Muscle layer of duodenum (tissue), 2 donors: Measurements from ENCODE around the gene CD6.

Experiments
- H3K27ac ChIP-seq: one replicate; pipeline ENCODE4 v1.7.0; 2013; ENCODE audit warnings: mild to moderate bottlenecking, low read length
- H3K27me3 ChIP-seq: one replicate; pipeline ENCODE4 v1.7.0; 2013; ENCODE audit warnings: low read depth, mild to moderate bottlenecking, control low read depth, low read length
- H3K36me3 ChIP-seq, 2 donors: one replicate each; pipeline ENCODE4 v1.7.0; 2013; ENCODE audit warnings: low read length in 2 of 2, control low read depth in 1 of 2, mild to moderate bottlenecking in 1 of 2; ENCODE audit not compliant: insufficient read depth in 2 of 2, control insufficient read depth in 1 of 2
- H3K4me1 ChIP-seq, 2 donors: one replicate each; pipeline ENCODE4 v1.7.0; 2013; ENCODE audit warnings: low read length in 2 of 2, mild to moderate bottlenecking in 2 of 2, control low read depth in 1 of 2, moderate library complexity in 1 of 2; ENCODE audit not compliant: insufficient read depth in 2 of 2, control insufficient read depth in 1 of 2
- H3K4me3 ChIP-seq, 2 donors: one replicate each; pipeline ENCODE4 v1.7.0; 2013; ENCODE audit warnings: low read length in 2 of 2, low read depth in 1 of 2, mild to moderate bottlenecking in 1 of 2
- H3K9me3 ChIP-seq, 2 donors: one replicate each; pipeline ENCODE4 v1.7.0; 2013; ENCODE audit warnings: low read length in 2 of 2, control low read depth in 1 of 2, mild to moderate bottlenecking in 1 of 2; ENCODE audit not compliant: control insufficient read depth in 1 of 2
- donor health status: healthy.

Gene CD6

GRCh38 chr11:60936467-60937143, 34.9 kb upstream of the CD6 start:
- no peak overlapping the region for H3K4me3 ChIP-seq
- no peaks in the 10 kb centered on the region for H3K9me3 ChIP-seq
- no peaks in the 10 kb centered on the region for H3K4me1 ChIP-seq
- H3K27ac ChIP-seq: no peak overlapping the region
- H3K36me3 ChIP-seq: peaks cover 18 to 40% of the 10 kb centered on the region in 2 donors
- H3K27me3 ChIP-seq: no peaks in the 10 kb centered on the region

DNA sequence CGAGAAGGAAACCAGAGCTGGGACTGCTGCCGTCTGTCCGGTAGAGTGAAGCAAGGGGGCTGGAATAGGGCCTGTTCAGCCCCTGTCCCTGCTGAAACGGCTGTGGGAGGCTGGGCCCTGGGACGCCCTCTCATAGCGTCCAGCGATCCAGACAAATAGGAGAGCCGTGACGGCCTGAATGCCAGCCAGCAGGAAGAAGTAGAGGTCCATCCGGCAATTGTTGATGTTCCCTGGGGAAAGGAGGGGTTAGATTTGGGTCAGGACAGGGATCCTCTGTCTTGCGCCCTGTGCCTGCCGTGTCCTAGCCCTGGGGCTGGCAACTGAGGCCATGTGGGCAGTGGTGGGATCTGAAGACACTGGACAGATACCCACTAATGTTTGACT, 34.3 kb upstream of the CD6 start:
- Histone ChIP-seq H3K27me3 (no peaks in the 10 kb centered on the region), H3K27ac (no peak overlapping the region), H3K4me3 (no peak overlapping the region), H3K4me1 (no peaks in the 10 kb centered on the region), H3K9me3 (no peaks in the 10 kb centered on the region), H3K36me3 (peaks cover 23 to 46% of the 10 kb centered on the region in 2 donors)

DNA sequence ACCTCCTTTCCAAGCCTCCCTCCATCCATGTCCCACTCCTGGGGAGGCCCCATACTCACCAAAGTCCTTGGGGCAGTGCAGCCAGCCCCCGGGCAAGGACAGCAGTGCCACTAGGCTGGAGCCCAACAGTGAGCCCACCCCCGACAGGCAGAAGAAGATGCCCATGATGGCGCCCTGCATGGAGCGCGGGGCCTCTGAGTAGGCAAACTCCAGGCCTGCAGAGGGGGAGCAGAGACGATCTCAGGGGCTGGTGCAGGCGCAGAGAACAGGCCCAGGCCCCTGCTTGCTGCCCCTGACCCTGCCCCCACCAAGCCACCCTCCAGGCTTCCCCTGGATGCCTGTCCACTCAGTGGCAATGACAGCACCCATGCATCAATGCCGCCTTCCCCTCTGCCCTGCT, 33.7 kb upstream of the CD6 start:
- Histone ChIP-seq H3K27me3 (no peaks in the 10 kb centered on the region), H3K9me3 (no peaks in the 10 kb centered on the region), H3K36me3 (peaks cover 30 to 52% of the 10 kb centered on the region in 2 donors), H3K27ac (no peak overlapping the region), H3K4me1 (no peaks in the 10 kb centered on the region), H3K4me3 (no peak overlapping the region)

- no peak overlapping the region for H3K27ac ChIP-seq
- no peaks in the 10 kb centered on the region for H3K9me3 ChIP-seq
- H3K36me3 ChIP-seq: peaks cover 30 to 59% of the 10 kb centered on the region in 2 donors
- no peak overlapping the region for H3K4me3 ChIP-seq
- H3K27me3 ChIP-seq: no peaks in the 10 kb centered on the region
- H3K4me1 ChIP-seq: no peaks in the 10 kb centered on the region
These were observed 33.0 kb upstream of the CD6 start for GRCh38 chr11:60938500-60938899.

- H3K4me1 ChIP-seq: no peaks in the 10 kb centered on the region
- H3K9me3 ChIP-seq: no peaks in the 10 kb centered on the region
- H3K4me3 ChIP-seq: no peak overlapping the region
- no peaks in the 10 kb centered on the region for H3K27me3 ChIP-seq
- H3K27ac ChIP-seq: no peak overlapping the region
- H3K36me3 ChIP-seq: peaks cover 30 to 61% of the 10 kb centered on the region in 2 donors
These were observed 32.2 kb upstream of the CD6 start for GRCh38 chr11:60939301-60939700.

- no peaks in the 10 kb centered on the region for H3K27me3 ChIP-seq
- no peak overlapping the region for H3K4me3 ChIP-seq
- no peak overlapping the region for H3K27ac ChIP-seq
- H3K9me3 ChIP-seq: no peaks in the 10 kb centered on the region
- H3K4me1 ChIP-seq: no peaks in the 10 kb centered on the region
- H3K36me3 ChIP-seq: peaks cover 30 to 64% of the 10 kb centered on the region in 2 donors
These were observed 31.6 kb upstream of the CD6 start for GRCh38 chr11:60939855-60940254.

DNA sequence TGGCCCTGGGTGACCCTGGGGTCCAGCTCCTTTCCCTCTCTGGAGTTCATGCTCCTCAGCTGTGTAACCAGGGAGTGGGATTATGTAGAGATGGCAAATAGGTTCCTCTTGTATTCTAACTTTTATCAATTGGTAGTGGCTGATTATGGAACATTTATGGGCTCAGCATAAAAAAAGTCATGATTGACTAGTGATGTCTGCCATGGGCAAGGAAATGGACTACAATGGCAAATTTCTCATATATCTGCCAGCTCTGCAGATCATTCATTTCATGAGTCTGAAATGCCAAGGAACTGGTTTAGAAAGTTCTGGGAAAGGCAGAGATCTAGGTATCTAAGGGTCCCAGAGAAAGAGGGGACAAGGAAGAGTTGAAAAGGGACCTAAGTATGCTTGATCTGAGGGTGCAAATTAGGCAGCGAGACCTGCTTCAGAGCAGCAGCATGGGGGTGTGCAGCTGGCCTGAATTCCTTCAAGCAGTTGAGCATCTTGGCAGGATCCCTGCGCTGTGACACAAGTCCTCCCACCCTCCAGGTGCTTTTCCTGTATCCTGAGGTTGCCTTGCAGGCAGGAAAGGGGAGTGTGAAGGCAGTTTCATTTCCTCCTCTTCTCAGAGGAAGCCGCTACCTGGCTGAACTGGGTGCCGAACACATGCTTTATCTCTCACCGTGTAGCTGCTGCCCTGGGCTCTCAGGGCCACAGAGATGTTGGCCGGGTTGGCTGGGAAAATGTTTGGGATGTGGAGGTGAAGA, 29.9 kb upstream of the CD6 start:
- no peak overlapping the region for H3K4me3 ChIP-seq
- peaks cover 30 to 74% of the 10 kb centered on the region in 2 donors for H3K36me3 ChIP-seq
- peaks cover 0 to 5% of the 10 kb centered on the region in 2 donors for H3K4me1 ChIP-seq
- H3K9me3 ChIP-seq: no peaks in the 10 kb centered on the region
- H3K27me3 ChIP-seq: no peaks in the 10 kb centered on the region
- H3K27ac ChIP-seq: no peak overlapping the region

- H3K4me1 ChIP-seq: peaks cover 0 to 5% of the 10 kb centered on the region in 2 donors
- no peaks in the 10 kb centered on the region for H3K27me3 ChIP-seq
- H3K36me3 ChIP-seq: peaks cover 30 to 77% of the 10 kb centered on the region in 2 donors
- no peak overlapping the region for H3K27ac ChIP-seq
- no peak overlapping the region for H3K4me3 ChIP-seq
- no peaks in the 10 kb centered on the region for H3K9me3 ChIP-seq
These were observed 29.3 kb upstream of the CD6 start for GRCh38 chr11:60942219-60942618.

GRCh38 chr11:60942970-60943565, 28.4 kb upstream of the CD6 start:
- Histone ChIP-seq H3K27ac (no peak overlapping the region), H3K36me3 (peaks cover 30 to 72% of the 10 kb centered on the region in 2 donors), H3K9me3 (no peaks in the 10 kb centered on the region), H3K4me1 (peaks cover 0 to 11% of the 10 kb centered on the region in 2 donors), H3K4me3 (no peak overlapping the region), H3K27me3 (no peaks in the 10 kb centered on the region)

DNA sequence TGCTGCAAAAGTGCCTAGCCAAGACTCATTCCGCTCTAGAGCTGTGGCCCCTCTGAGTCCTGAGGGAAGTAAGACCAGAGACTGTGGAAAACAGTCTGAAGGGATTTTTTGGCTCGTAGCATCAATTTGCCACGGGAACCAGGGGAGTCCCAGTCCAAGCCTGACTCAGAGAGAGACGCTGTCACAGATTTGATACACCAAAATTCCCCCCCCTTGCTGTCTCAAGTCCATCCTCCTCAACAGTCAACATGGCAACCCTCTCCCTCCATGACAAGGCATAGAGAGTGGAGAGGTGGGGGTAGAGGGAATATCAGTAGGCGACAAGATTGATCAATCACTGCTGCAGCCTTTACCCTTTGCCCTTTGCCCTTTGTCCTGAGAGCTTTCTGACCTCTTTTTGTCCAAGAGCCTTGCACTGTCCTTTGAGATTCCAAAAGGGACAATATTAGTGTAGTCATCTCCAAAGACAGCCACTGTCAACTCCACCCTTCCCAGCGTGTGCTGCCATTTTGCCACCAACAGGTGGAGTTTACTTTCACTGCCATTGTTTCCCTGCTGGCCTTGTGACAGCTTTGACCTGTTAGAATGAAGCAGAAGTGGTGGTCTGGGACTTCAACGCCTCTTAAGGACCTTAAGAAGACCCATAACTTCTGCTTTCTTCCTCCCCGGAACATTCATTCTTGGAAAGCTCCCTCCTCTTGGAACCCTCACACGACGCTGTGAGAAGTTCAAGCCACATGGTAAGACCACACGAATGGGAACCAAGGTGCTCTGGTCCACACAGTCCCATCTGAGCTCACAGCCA, 26.8 kb upstream of the CD6 start:
- Histone ChIP-seq H3K36me3 (peaks cover 22 to 55% of the 10 kb centered on the region in 2 donors), H3K27me3 (no peaks in the 10 kb centered on the region), H3K9me3 (no peaks in the 10 kb centered on the region), H3K4me3 (no peak overlapping the region), H3K27ac (no peak overlapping the region), H3K4me1 (peaks cover 0 to 12% of the 10 kb centered on the region in 2 donors)

DNA sequence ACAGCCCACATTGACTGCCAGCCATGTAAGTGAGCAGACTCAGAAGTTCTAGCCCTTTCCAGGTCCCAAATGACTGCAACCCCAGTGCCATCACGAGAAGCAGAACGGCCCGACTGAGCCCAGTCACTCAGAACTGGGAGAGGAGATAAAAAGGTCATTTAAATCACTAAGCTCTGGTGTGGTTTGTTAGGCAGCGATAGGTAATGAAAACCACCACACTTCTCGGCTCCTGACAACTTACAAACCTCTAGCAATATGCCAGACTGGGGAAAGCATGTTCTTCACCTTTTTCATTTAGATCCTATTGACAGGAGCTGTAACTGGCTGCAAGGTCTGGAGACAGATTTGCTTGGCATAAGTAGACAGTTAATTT, 26.2 kb upstream of the CD6 start:
- Histone ChIP-seq H3K4me1 (peaks cover 0 to 12% of the 10 kb centered on the region in 2 donors), H3K36me3 (peaks cover 19 to 49% of the 10 kb centered on the region in 2 donors), H3K9me3 (no peaks in the 10 kb centered on the region), H3K27ac (no peak overlapping the region), H3K27me3 (no peaks in the 10 kb centered on the region), H3K4me3 (no peak overlapping the region)
